Upper lobe of left lung (tissue), 6 donors: Measurements from ENCODE around the gene SIGLEC9. TPM values are rescaled to one million over a fixed set of nuclear protein-coding genes. Genes with fewer than 3 reads are reported as not detected.

Experiments used
- ATAC-seq, 2 donors: fragments of 200-7000 bp; cut with Tn5 transposase; one replicate each; pipeline ENCODE4 v1.9.1; 2022; ENCODE audit warnings: mild to moderate bottlenecking in 2 of 2, moderate library complexity in 2 of 2; ENCODE audit not compliant: low FRiP score in 2 of 2
- DNase-seq, 2 donors: peaks; one replicate each; pipeline ENCODE4 v3.0.0-alpha.2; 2019 to 2020
- H3K27ac ChIP-seq, 4 donors: fragments of 200-600 bp; sonication (generic); one replicate each; pipeline ENCODE4 v1.5.1; 2016 to 2019
- H3K27me3 ChIP-seq, 4 donors: fragments of 200-600 bp; sonication (generic); one replicate each; pipeline ENCODE4 v1.5.1; 2017 to 2019
- H3K36me3 ChIP-seq, 4 donors: fragments of 200-600 bp; sonication (generic); one replicate each; pipeline ENCODE4 v1.5.1; 2016 to 2019
- H3K4me1 ChIP-seq, 4 donors: fragments of 200-600 bp; sonication (generic); one replicate each; pipeline ENCODE4 v1.5.1; 2018 to 2019
- H3K4me3 ChIP-seq, 4 donors: fragments of 200-600 bp; sonication (generic); one replicate each; pipeline ENCODE4 v1.5.1; 2017 to 2019; ENCODE audit warnings: mild to moderate bottlenecking in 2 of 4, moderate library complexity in 1 of 4
- H3K9me3 ChIP-seq, 4 donors: fragments of 200-600 bp; sonication (generic); one replicate each; pipeline ENCODE4 v1.5.1; 2018 to 2019
- CTCF ChIP-seq, 6 experiments: fragments of 450-650 bp in 4 of 6; fragments of 200-600 bp in 2 of 6; sonication (generic) in 2 of 6; IDR thresholded peaks; one replicate each; pipeline ENCODE4 v1.5.1; 2016 to 2019; ENCODE audit warnings: antibody characterized with exemption in 6 of 6
- EP300 ChIP-seq, 4 donors: sonication (generic); formaldehyde crosslinking; IDR thresholded peaks; one replicate each; pipeline ENCODE4 v1.5.1; 2017; ENCODE audit warnings: antibody characterized with exemption in 4 of 4, control low read depth in 2 of 4
- POLR2A ChIP-seq, 4 donors: fragments of 450-650 bp; IDR thresholded peaks; one replicate each; pipeline ENCODE4 v1.5.1; 2016 to 2017; ENCODE audit warnings: antibody characterized with exemption in 4 of 4, mild to moderate bottlenecking in 2 of 4
- POLR2AphosphoS5 ChIP-seq, 2 donors: sonication (generic); formaldehyde crosslinking; IDR thresholded peaks; one replicate each; pipeline ENCODE4 v1.5.1; 2017; ENCODE audit warnings: antibody characterized with exemption in 2 of 2
- WGBS, 2 donors: methylation state at CpG; one replicate each; pipeline ENCODE4 v1.1.5; 2017 to 2018; 5-methylcytosine and 5-hydroxymethylcytosine counted together
- total RNA-seq, 6 donors: library from RNA; depleted of rRNA in 4 of 6; stranded (reverse); fragments of >200 nt in 4 of 6; gene quantifications; one replicate each; pipeline versions ENCODE4 v1.1.0 to v1.2.1, GENCODE V29; 2016 to 2021
- donor health status: DM: no; HTN: no; CAD: no; lungs with moderate emphysema.
- donor health status: DM: no; HTN: yes; CAD: no; lungs with severe emphysema.

The SIGLEC9 gene
- total RNA-seq, 6 donors from 2014 or later = 6.8 to 47.1 (median 24.6) TPM

GRCh38 chr19:51108066-51108804 is 16.5 kb upstream of the SIGLEC9 start, which contains the start of gene CTU1:
Gene CTU1, minus strand, starts transcription at chr19:51108409. Its CDS starts 3,840 bp downstream, at chr19:51104569.
- peak in 2 of 4 donors; percentile 61 to 71 for TF ChIP-seq POLR2A (IDR thresholded peaks at IDR 0.05)
- peak in 1 of 4 donors; percentile 16 for TF ChIP-seq EP300 (IDR thresholded peaks at IDR 0.05)
- TF ChIP-seq POLR2AphosphoS5 (IDR thresholded peaks at IDR 0.05) = peak; percentile 81 to 85
- TF ChIP-seq CTCF (IDR thresholded peaks at IDR 0.05) = peak in 4 of 6 experiments; percentile 33 to 61 (median 42)
- Histone ChIP-seq H3K27me3 (no peaks in the 10 kb centered on the region), H3K4me1 (peaks cover 12 to 21% (median 15%) of the 10 kb centered on the region in 4 donors), H3K36me3 (peaks cover 0 to 19% (median 9%) of the 10 kb centered on the region in 4 donors), H3K9me3 (no peaks in the 10 kb centered on the region), H3K27ac (peak within 1 kb of the TSS; percentile 54 to 82 (median 68)), H3K4me3 (peak within 1 kb of the TSS; percentile 39 to 78 (median 72))
- DNase-seq = peak; percentile 98 to 99
- WGBS, 2 donors = 0% methylated on average over 29 to 43 of the region's 43 CpGs
- ATAC-seq = peak; percentile 98 to 99

GRCh38 chr19:51108805-51109146 is 15.9 kb upstream of the SIGLEC9 start:
- DNase-seq (peak in 1 of 2 donors; percentile 90), ATAC-seq (peak; percentile 58 to 78)
- Histone ChIP-seq H3K27me3 (no peaks in the 10 kb centered on the region), H3K36me3 (peaks cover 0 to 14% (median 5%) of the 10 kb centered on the region in 4 donors), H3K4me1 (peaks cover 12 to 21% (median 15%) of the 10 kb centered on the region in 4 donors), H3K9me3 (no peaks in the 10 kb centered on the region), H3K27ac (peak overlapping the region; percentile 41 to 82 (median 68)), H3K4me3 (peak overlapping the region; percentile 39 to 78 (median 72))
- 4 to 8% methylated on average over 15 of the region's 15 CpGs for WGBS, 2 donors
- TF ChIP-seq POLR2A (IDR thresholded peaks at IDR 0.05) (no peak), CTCF (IDR thresholded peaks at IDR 0.05) (peak in 1 of 6 experiments; percentile 3), POLR2AphosphoS5 (IDR thresholded peaks at IDR 0.05) (no peak)

GRCh38 chr19:51110666-51110971 is 14.1 kb upstream of the SIGLEC9 start:
- Histone ChIP-seq H3K9me3 (no peaks in the 10 kb centered on the region), H3K27me3 (no peaks in the 10 kb centered on the region), H3K4me1 (peaks cover 12 to 21% (median 15%) of the 10 kb centered on the region in 4 donors), H3K4me3 (no peak overlapping the region), H3K27ac (no peak overlapping the region), H3K36me3 (peaks cover 0 to 1% (median 0%) of the 10 kb centered on the region in 4 donors)
- ATAC-seq (no peak), DNase-seq (no peak)
- no peak for TF ChIP-seq CTCF (IDR thresholded peaks at IDR 0.05)
- TF ChIP-seq POLR2AphosphoS5 (IDR thresholded peaks at IDR 0.05) = no peak
- no peak for TF ChIP-seq POLR2A (IDR thresholded peaks at IDR 0.05)
- TF ChIP-seq EP300 (IDR thresholded peaks at IDR 0.05) = no peak
- 56 to 70% methylated on average over 1 of the region's 1 CpG for WGBS, 2 donors

- Histone ChIP-seq H3K9me3 (no peaks in the 10 kb centered on the region), H3K4me1 (peaks cover 12 to 18% (median 15%) of the 10 kb centered on the region in 4 donors), H3K27me3 (no peaks in the 10 kb centered on the region), H3K36me3 (no peaks in the 10 kb centered on the region), H3K4me3 (no peak overlapping the region), H3K27ac (no peak overlapping the region)
- TF ChIP-seq POLR2AphosphoS5 (IDR thresholded peaks at IDR 0.05) (no peak), CTCF (IDR thresholded peaks at IDR 0.05) (peak in 1 of 6 experiments; percentile 19), POLR2A (IDR thresholded peaks at IDR 0.05) (no peak), EP300 (IDR thresholded peaks at IDR 0.05) (no peak)
- WGBS, 2 donors = 38 to 57% methylated on average over 6 of the region's 6 CpGs
- no peak for ATAC-seq
- DNase-seq = no peak
These were observed 13.1 kb upstream of the SIGLEC9 start for GRCh38 chr19:51111606-51112005.
